OCI-LY1 (cell line): ENCODE data around the gene GRPEL1.

ENCODE experiments used
- CTCF ChIP-seq: fragments of 200-600 bp; sonication (generic), shearing (Covaris generic); IDR thresholded peaks from 2 replicates; pipeline ENCODE4 v1.5.1; 2017; ENCODE audit warnings: mild to moderate bottlenecking, antibody characterized with exemption, low read length, moderate library complexity, mixed read lengths
- EZH2 ChIP-seq: fragments of 200-600 bp; sonication (generic), shearing (Covaris generic); IDR thresholded peaks from 2 replicates; pipeline ENCODE4 v1.8.0; 2017; ENCODE audit warnings: borderline replicate concordance, mixed run types, mild to moderate bottlenecking, antibody characterized with exemption, low read length, moderate library complexity, mixed read lengths

GRCh38 chr4:7052313-7052712 lies 15.6 kb downstream of the GRPEL1 start:
- TF ChIP-seq CTCF (no peak), EZH2 (no peak)
